HepG2 (cell line): ENCODE results near the gene NARS2.
"Not testable (repeated sequence)": the region's sequence is repeated elsewhere in the genome, so short reads cannot be mapped to it uniquely, and the experiment has no call there.

ENCODE experiments used
- ADNP ChIP-seq: sonication (generic); formaldehyde crosslinking; IDR thresholded peaks from 2 replicates; pipeline ENCODE4 v1.4.0; 2020; ENCODE audit warnings: missing genetic modification reagents
- DNMT1 ChIP-seq: sonication (generic); formaldehyde crosslinking; IDR thresholded peaks from 2 replicates; pipeline ENCODE4 v1.5.1; 2020; ENCODE audit warnings: mild to moderate bottlenecking, missing genetic modification reagents
- IKZF1 ChIP-seq: fragments of 450-650 bp; IDR thresholded peaks from 2 replicates; pipeline ENCODE4 v1.7.1; 2016
- POLR2A ChIP-seq, 2 experiments: IDR thresholded peaks; 2 replicates each; pipeline ENCODE4 v1.6.1; 2011; ENCODE audit warnings: low read depth in 2 of 2, low read length in 2 of 2, mild to moderate bottlenecking in 1 of 2, moderate library complexity in 1 of 2; ENCODE audit not compliant: insufficient read depth in 1 of 2
- POLR2AphosphoS5 ChIP-seq: IDR thresholded peaks from 2 replicates; pipeline ENCODE4 v1.6.1; 2012; ENCODE audit warnings: low read depth, low read length
- RARG ChIP-seq: sonication (generic); formaldehyde crosslinking; IDR thresholded peaks from 2 replicates; pipeline ENCODE4 v1.4.0; 2020; ENCODE audit warnings: low read depth, mild to moderate bottlenecking, missing genetic modification reagents
- RBM22 ChIP-seq: fragments of 200-400 bp; formaldehyde crosslinking; optimal IDR thresholded peaks from 2 replicates; pipeline ENCODE3; 2017; ENCODE audit warnings: mild to moderate bottlenecking, low read length, moderate library complexity
- ZKSCAN8 ChIP-seq: IDR thresholded peaks from 2 replicates; pipeline ENCODE4 v1.6.1; 2016; ENCODE audit warnings: borderline replicate concordance, missing genetic modification reagents, missing compliant biosample characterization
- ZNF709 ChIP-seq: sonication (generic); formaldehyde crosslinking; IDR thresholded peaks from 2 replicates; pipeline ENCODE4 v1.5.0; 2020; ENCODE audit warnings: mild to moderate bottlenecking, missing genetic modification reagents
- TF ChIP-seq, protein P1 (sequence below): sonication (generic); formaldehyde crosslinking; IDR thresholded peaks from 2 replicates; pipeline ENCODE4 v1.5.0; 2020; ENCODE audit warnings: mild to moderate bottlenecking, missing genetic modification reagents, moderate library complexity
- TF ChIP-seq, protein P2 (sequence below): sonication (generic); formaldehyde crosslinking; IDR thresholded peaks from 2 replicates; pipeline ENCODE4 v1.9.0; 2022; ENCODE audit warnings: missing genetic modification reagents, mild to moderate bottlenecking, borderline replicate concordance

DNA sequence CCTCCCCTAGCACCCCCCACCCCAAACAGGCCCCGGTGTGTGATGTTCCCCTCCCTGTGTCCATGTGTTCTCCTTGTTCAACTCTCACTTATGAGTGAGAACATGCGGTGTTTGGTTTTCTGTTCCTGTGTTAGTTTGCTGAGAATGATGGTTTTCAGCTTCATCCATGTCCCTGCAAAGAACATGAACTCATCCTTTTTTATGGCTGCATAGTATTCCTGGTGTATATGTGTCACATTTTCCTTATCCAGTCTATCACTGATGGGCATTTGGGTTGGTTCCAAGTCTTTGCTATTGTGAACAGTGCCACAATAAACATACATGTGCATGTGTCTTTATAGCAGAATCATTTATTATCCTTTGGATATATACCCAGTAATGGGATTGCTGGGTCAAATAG is 22.9 kb upstream of the NARS2 start:
- TF ChIP-seq DNMT1; IKZF1; POLR2AphosphoS5; ZNF709 (CRISPR knock-in tag); ADNP (CRISPR knock-in tag); RBM22; RARG; ZKSCAN8 (CRISPR knock-in tag); POLR2A (IDR thresholded peaks at IDR 0.05; ENCODE audit: insufficient read depth in 1 of 2, low read depth in 2 of 2, low read length in 2 of 2): not testable (repeated sequence)
- TF ChIP-seq, protein P1, sequence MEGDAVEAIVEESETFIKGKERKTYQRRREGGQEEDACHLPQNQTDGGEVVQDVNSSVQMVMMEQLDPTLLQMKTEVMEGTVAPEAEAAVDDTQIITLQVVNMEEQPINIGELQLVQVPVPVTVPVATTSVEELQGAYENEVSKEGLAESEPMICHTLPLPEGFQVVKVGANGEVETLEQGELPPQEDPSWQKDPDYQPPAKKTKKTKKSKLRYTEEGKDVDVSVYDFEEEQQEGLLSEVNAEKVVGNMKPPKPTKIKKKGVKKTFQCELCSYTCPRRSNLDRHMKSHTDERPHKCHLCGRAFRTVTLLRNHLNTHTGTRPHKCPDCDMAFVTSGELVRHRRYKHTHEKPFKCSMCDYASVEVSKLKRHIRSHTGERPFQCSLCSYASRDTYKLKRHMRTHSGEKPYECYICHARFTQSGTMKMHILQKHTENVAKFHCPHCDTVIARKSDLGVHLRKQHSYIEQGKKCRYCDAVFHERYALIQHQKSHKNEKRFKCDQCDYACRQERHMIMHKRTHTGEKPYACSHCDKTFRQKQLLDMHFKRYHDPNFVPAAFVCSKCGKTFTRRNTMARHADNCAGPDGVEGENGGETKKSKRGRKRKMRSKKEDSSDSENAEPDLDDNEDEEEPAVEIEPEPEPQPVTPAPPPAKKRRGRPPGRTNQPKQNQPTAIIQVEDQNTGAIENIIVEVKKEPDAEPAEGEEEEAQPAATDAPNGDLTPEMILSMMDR (CRISPR knock-in tag) = not testable (repeated sequence)
- TF ChIP-seq, protein P2, sequence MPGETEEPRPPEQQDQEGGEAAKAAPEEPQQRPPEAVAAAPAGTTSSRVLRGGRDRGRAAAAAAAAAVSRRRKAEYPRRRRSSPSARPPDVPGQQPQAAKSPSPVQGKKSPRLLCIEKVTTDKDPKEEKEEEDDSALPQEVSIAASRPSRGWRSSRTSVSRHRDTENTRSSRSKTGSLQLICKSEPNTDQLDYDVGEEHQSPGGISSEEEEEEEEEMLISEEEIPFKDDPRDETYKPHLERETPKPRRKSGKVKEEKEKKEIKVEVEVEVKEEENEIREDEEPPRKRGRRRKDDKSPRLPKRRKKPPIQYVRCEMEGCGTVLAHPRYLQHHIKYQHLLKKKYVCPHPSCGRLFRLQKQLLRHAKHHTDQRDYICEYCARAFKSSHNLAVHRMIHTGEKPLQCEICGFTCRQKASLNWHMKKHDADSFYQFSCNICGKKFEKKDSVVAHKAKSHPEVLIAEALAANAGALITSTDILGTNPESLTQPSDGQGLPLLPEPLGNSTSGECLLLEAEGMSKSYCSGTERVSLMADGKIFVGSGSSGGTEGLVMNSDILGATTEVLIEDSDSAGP = not testable (repeated sequence)
